OCI-LY7 (cell line): ENCODE data around the gene DCAF7.

Experiments used
- CTCF ChIP-seq: fragments of 200-600 bp; sonication (generic); conservative IDR thresholded peaks from 2 replicates; pipeline ENCODE4 v1.5.1; 2014; ENCODE audit warnings: mild to moderate bottlenecking, antibody characterized with exemption, low read length, moderate library complexity, mixed read lengths
- EZH2phosphoT487 ChIP-seq: fragments of 200-600 bp; sonication (generic); IDR thresholded peaks from 2 replicates; pipeline ENCODE4 v1.6.1; 2018; ENCODE audit warnings: low read depth, borderline replicate concordance, mild to moderate bottlenecking, mixed run types, antibody characterized with exemption, low read length, moderate library complexity, mixed read lengths

- TF ChIP-seq CTCF = no peak
- no peak for TF ChIP-seq EZH2phosphoT487
Observed at GRCh38 chr17:63598281-63598680, 48.0 kb downstream of the DCAF7 start.
